H9 (cell line): ENCODE data around the gene AKT3. TPM values are rescaled to one million over a fixed set of nuclear protein-coding genes. Genes with fewer than 3 reads are reported as not detected.

Source experiments
- DNase-seq: peaks from one replicate; pipeline ENCODE4 v3.0.0-alpha.2; 2017
- H2AFZ ChIP-seq: one replicate; pipeline ENCODE4 v1.6.1; 2013; ENCODE audit warnings: mild to moderate bottlenecking, low read length, control low read depth, moderate library complexity
- H2AK5ac ChIP-seq: 2 replicates; pipeline ENCODE4 v1.6.1; 2013; ENCODE audit warnings: low read length, control low read depth, mixed read lengths; ENCODE audit not compliant: insufficient read length
- H2BK120ac ChIP-seq: one replicate; pipeline ENCODE4 v1.6.1; 2013; ENCODE audit warnings: low read depth, mild to moderate bottlenecking, low read length, control low read depth, inconsistent platforms; ENCODE audit not compliant: poor library complexity, severe bottlenecking
- H2BK12ac ChIP-seq: 2 replicates; pipeline ENCODE4 v1.6.1; 2013; ENCODE audit warnings: low read length, control low read depth, mixed read lengths, low read depth; ENCODE audit not compliant: insufficient read length
- H2BK15ac ChIP-seq: 2 replicates; pipeline ENCODE4 v1.6.1; 2013; ENCODE audit warnings: low read depth, low read length, control low read depth
- H2BK20ac ChIP-seq: one replicate; pipeline ENCODE4 v1.6.1; 2013; ENCODE audit warnings: low read depth, mild to moderate bottlenecking, low read length, control low read depth, inconsistent platforms; ENCODE audit not compliant: poor library complexity, severe bottlenecking
- H2BK5ac ChIP-seq: 2 replicates; pipeline ENCODE4 v1.6.1; 2013; ENCODE audit warnings: low read length, control low read depth, mixed read lengths; ENCODE audit not compliant: insufficient read length
- H3K14ac ChIP-seq: 2 replicates; pipeline ENCODE4 v1.6.1; 2013; ENCODE audit warnings: low read length, control low read depth; ENCODE audit not compliant: insufficient read depth
- H3K18ac ChIP-seq: 2 replicates; pipeline ENCODE4 v1.6.1; 2013; ENCODE audit warnings: low read depth, mild to moderate bottlenecking, mixed read lengths, low read length, control low read depth; ENCODE audit not compliant: insufficient read length
- H3K23ac ChIP-seq: 2 replicates; pipeline ENCODE4 v1.6.1; 2013; ENCODE audit warnings: low read length, control low read depth, mixed read lengths, low read depth; ENCODE audit not compliant: insufficient read length
- H3K23me2 ChIP-seq: 2 replicates; pipeline ENCODE4 v1.6.1; 2013; ENCODE audit warnings: low read depth, mild to moderate bottlenecking, mixed read lengths, low read length, control low read depth; ENCODE audit not compliant: insufficient read length, poor library complexity, severe bottlenecking
- H3K27ac ChIP-seq: 2 replicates; pipeline ENCODE4 v1.5.1; 2013; ENCODE audit warnings: low read length, control low read depth, mixed read lengths, low read depth; ENCODE audit not compliant: insufficient read length
- H3K27me3 ChIP-seq: 2 replicates; pipeline ENCODE4 v1.6.1; 2013; ENCODE audit warnings: low read length, control low read depth, inconsistent platforms; ENCODE audit not compliant: insufficient read depth
- H3K4ac ChIP-seq: 2 replicates; pipeline ENCODE4 v1.6.1; 2013; ENCODE audit warnings: low read depth, mild to moderate bottlenecking, control low read depth, inconsistent platforms, low read length, moderate library complexity
- H3K4me1 ChIP-seq: 2 replicates; pipeline ENCODE4 v1.6.1; 2013; ENCODE audit warnings: low read length, control low read depth, inconsistent platforms; ENCODE audit not compliant: insufficient read depth
- H3K4me2 ChIP-seq: 2 replicates; pipeline ENCODE4 v1.6.1; 2013; ENCODE audit warnings: low read length, control low read depth, mixed read lengths; ENCODE audit not compliant: insufficient read length, insufficient read depth
- H3K56ac ChIP-seq: 2 replicates; pipeline ENCODE4 v1.6.1; 2013; ENCODE audit warnings: low read depth, mild to moderate bottlenecking, mixed read lengths, low read length, control low read depth; ENCODE audit not compliant: insufficient read length
- H3K79me1 ChIP-seq: 2 replicates; pipeline ENCODE4 v1.6.1; 2013; ENCODE audit warnings: low read depth, mild to moderate bottlenecking, moderate library complexity, low read length, control low read depth, inconsistent platforms; ENCODE audit not compliant: insufficient read depth, poor library complexity, severe bottlenecking
- H3K79me2 ChIP-seq: 2 replicates; pipeline ENCODE4 v1.6.1; 2013; ENCODE audit warnings: low read length, control low read depth, inconsistent platforms; ENCODE audit not compliant: insufficient read depth
- H3K9ac ChIP-seq: 2 replicates; pipeline ENCODE4 v1.6.1; 2013; ENCODE audit warnings: low read length, control low read depth, mixed read lengths; ENCODE audit not compliant: insufficient read length; ENCODE audit errors: extremely low read depth
- H3K9me3 ChIP-seq: one replicate; pipeline ENCODE4 v1.6.1; 2013; ENCODE audit warnings: low read depth, low read length, inconsistent platforms; ENCODE audit not compliant: control insufficient read depth
- H3T11ph ChIP-seq: one replicate; pipeline ENCODE4 v1.6.1; 2013; ENCODE audit warnings: mild to moderate bottlenecking, low read length, control low read depth, inconsistent platforms
- H4K20me1 ChIP-seq: one replicate; pipeline ENCODE4 v1.6.1; 2013; ENCODE audit not compliant: control insufficient read depth, insufficient read length, insufficient read depth
- H4K5ac ChIP-seq: 2 replicates; pipeline ENCODE4 v1.6.1; 2013; ENCODE audit warnings: low read depth, mild to moderate bottlenecking, mixed read lengths, low read length, control low read depth; ENCODE audit not compliant: insufficient read length
- H4K8ac ChIP-seq: replicated peaks from 2 replicates; pipeline ENCODE4 v1.6.1; 2013; ENCODE audit warnings: low read length, control low read depth, mixed read lengths, low read depth; ENCODE audit not compliant: insufficient read length
- H4K91ac ChIP-seq: 2 replicates; pipeline ENCODE4 v1.6.1; 2013; ENCODE audit warnings: low read depth, mild to moderate bottlenecking, moderate library complexity, mixed read lengths, low read length, control low read depth; ENCODE audit not compliant: insufficient read length
- H3K27ac Mint-ChIP-seq, 3 experiments: 2 replicates in 2 of 3; 3 replicates in 1 of 3; pipeline ENCODE4 v1.8.0; 2020 to 2021; ENCODE audit warnings: mixed read lengths in 3 of 3, mild to moderate bottlenecking in 1 of 3, moderate library complexity in 1 of 3
- H3K27me3 Mint-ChIP-seq: 2 replicates; pipeline ENCODE4 v1.8.0; 2021; ENCODE audit warnings: low read depth, mild to moderate bottlenecking, moderate library complexity, mixed read lengths
- H3K36me3 Mint-ChIP-seq, 3 experiments: 2 replicates in 2 of 3; 3 replicates in 1 of 3; pipeline ENCODE4 v1.8.0; 2020 to 2021; ENCODE audit warnings: low read depth in 3 of 3, mixed read lengths in 3 of 3; ENCODE audit not compliant: insufficient read depth in 1 of 3
- H3K4me1 Mint-ChIP-seq, 2 experiments: 2 replicates each; pipeline ENCODE4 v1.8.0; 2020; ENCODE audit warnings: mixed read lengths in 2 of 2
- H3K4me3 Mint-ChIP-seq, 2 experiments: 2 replicates in 1 of 2; 3 replicates in 1 of 2; pipeline ENCODE4 v1.8.0; 2020 to 2021; ENCODE audit warnings: mild to moderate bottlenecking in 2 of 2, mixed read lengths in 2 of 2, moderate library complexity in 1 of 2
- H3K9me3 Mint-ChIP-seq, 2 experiments: 2 replicates in 1 of 2; 3 replicates in 1 of 2; pipeline ENCODE4 v1.8.0; 2020; ENCODE audit warnings: mild to moderate bottlenecking in 2 of 2, mixed read lengths in 2 of 2, moderate library complexity in 1 of 2
- WGBS: extraction: QIAGEN DNeasy Blood & Tissue Kit; methylation state at CpG from one replicate; pipeline ENCODE4 v1.1.7; 2013; ENCODE audit warnings: missing lambda C conversion rate, low lambda C conversion rate, mixed read lengths; ENCODE audit not compliant: insufficient read length; ENCODE audit errors: extremely low coverage; 5-methylcytosine and 5-hydroxymethylcytosine counted together
- total RNA-seq: library from RNA; stranded (reverse); gene quantifications from 2 replicates; pipeline ENCODE4 v1.2.1, GENCODE V29; 2021
- TF ChIP-seq, protein P1 (sequence below): fragments of 200-600 bp; sonication (generic); conservative IDR thresholded peaks from 3 replicates; pipeline ENCODE4 v1.8.0; 2021; ENCODE audit warnings: antibody characterized with exemption, mild to moderate bottlenecking

Gene AKT3
- total RNA-seq, 1 experiment from 2014 or later, result 27.8 TPM

GRCh38 chr1:243457363-243457982 lies 392.6 kb downstream of the AKT3 start:
- Histone ChIP-seq H3K56ac (no peak overlapping the region), H3K18ac (no peak overlapping the region)
- no peak overlapping the region for H3K27ac Mint-ChIP-seq

More at GRCh38 chr1:243457363-243457982, 392.6 kb downstream of the AKT3 start:
- H3K79me1 ChIP-seq, result no peaks in the 10 kb centered on the region
- no peak overlapping the region for H4K8ac ChIP-seq
- H4K5ac ChIP-seq, result no peak overlapping the region
- no peaks in the 10 kb centered on the region for H3K9me3 ChIP-seq
- H2BK12ac ChIP-seq, result no peak overlapping the region
- no peak overlapping the region for H2AFZ ChIP-seq
- H3K4ac ChIP-seq, result no peak overlapping the region
- no peak overlapping the region for H4K91ac ChIP-seq
- no peaks in the 10 kb centered on the region for H3K27me3 ChIP-seq
- no peak overlapping the region for H2BK120ac ChIP-seq
- H2BK20ac ChIP-seq, result no peak overlapping the region
- no CpG with 5 or more reads among the region's 9 CpGs for WGBS
- no peak for DNase-seq
- H3T11ph ChIP-seq, result no peak overlapping the region
- H3K9ac ChIP-seq, result no peak overlapping the region
- Mint-ChIP-seq H3K4me3 (no peak overlapping the region), H3K36me3 (no peaks in the 10 kb centered on the region), H3K4me1 (peaks cover 0 to 4% of the 10 kb centered on the region in 2 experiments; a peak in 1 of 4 replicates), H3K9me3 (no peaks in the 10 kb centered on the region), H3K27me3 (no peaks in the 10 kb centered on the region)
- H3K23me2 ChIP-seq, result no peaks in the 10 kb centered on the region
- H3K4me2 ChIP-seq, result no peak overlapping the region
- H2BK15ac ChIP-seq, result no peak overlapping the region
- no peak overlapping the region for H3K23ac ChIP-seq
- no peak overlapping the region for H2BK5ac ChIP-seq
- no peak overlapping the region for H3K14ac ChIP-seq
- no peaks in the 10 kb centered on the region for H3K4me1 ChIP-seq
- H3K27ac ChIP-seq, result no peak overlapping the region
- TF ChIP-seq, protein P1, sequence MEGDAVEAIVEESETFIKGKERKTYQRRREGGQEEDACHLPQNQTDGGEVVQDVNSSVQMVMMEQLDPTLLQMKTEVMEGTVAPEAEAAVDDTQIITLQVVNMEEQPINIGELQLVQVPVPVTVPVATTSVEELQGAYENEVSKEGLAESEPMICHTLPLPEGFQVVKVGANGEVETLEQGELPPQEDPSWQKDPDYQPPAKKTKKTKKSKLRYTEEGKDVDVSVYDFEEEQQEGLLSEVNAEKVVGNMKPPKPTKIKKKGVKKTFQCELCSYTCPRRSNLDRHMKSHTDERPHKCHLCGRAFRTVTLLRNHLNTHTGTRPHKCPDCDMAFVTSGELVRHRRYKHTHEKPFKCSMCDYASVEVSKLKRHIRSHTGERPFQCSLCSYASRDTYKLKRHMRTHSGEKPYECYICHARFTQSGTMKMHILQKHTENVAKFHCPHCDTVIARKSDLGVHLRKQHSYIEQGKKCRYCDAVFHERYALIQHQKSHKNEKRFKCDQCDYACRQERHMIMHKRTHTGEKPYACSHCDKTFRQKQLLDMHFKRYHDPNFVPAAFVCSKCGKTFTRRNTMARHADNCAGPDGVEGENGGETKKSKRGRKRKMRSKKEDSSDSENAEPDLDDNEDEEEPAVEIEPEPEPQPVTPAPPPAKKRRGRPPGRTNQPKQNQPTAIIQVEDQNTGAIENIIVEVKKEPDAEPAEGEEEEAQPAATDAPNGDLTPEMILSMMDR, result no peak
- H3K79me2 ChIP-seq, result no peaks in the 10 kb centered on the region
- no peak overlapping the region for H2AK5ac ChIP-seq
- H4K20me1 ChIP-seq, result no peaks in the 10 kb centered on the region
